ENCODE results near the gene GAS6.

GAS6 gene

DNA sequence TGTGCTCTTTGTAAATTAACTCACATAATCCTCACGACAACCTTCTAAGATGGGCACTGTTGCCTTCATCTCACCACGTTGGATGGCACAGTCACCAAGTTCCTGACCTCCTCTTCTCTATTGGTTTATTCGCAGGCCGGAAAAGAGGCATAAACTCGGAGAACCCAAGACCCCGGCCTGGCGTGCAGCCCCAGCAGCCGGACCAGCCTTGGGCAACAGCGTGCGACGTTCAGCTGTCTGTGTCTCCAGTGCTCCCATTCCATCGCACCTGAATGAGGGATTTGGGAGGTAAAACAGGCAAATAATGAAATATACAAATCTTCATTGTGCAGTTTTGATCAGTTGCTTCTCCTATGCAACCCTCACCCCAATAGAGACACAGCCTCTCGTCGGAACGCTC is 34.5 kb upstream of the GAS6 start:
- no peak for TF ChIP-seq RARB (CRISPR knock-in tag; IDR thresholded peaks at IDR 0.05)
- TF ChIP-seq ZNF565 (CRISPR knock-in tag; conservative IDR thresholded peaks at IDR 0.05; ENCODE audit: low read depth): no peak
- TF ChIP-seq, protein P1, sequence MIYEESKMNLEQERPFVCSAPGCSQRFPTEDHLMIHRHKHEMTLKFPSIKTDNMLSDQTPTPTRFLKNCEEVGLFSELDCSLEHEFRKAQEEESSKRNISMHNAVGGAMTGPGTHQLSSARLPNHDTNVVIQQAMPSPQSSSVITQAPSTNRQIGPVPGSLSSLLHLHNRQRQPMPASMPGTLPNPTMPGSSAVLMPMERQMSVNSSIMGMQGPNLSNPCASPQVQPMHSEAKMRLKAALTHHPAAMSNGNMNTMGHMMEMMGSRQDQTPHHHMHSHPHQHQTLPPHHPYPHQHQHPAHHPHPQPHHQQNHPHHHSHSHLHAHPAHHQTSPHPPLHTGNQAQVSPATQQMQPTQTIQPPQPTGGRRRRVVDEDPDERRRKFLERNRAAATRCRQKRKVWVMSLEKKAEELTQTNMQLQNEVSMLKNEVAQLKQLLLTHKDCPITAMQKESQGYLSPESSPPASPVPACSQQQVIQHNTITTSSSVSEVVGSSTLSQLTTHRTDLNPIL (CRISPR knock-in tag; IDR thresholded peaks at IDR 0.05; ENCODE audit: low read depth): no peak
- no peak for TF ChIP-seq BACH2 (CRISPR knock-in tag; IDR thresholded peaks at IDR 0.05; ENCODE audit: borderline replicate concordance)
- no peak for TF ChIP-seq CSDC2 (CRISPR knock-in tag; IDR thresholded peaks at IDR 0.05)
- TF ChIP-seq, protein P2, sequence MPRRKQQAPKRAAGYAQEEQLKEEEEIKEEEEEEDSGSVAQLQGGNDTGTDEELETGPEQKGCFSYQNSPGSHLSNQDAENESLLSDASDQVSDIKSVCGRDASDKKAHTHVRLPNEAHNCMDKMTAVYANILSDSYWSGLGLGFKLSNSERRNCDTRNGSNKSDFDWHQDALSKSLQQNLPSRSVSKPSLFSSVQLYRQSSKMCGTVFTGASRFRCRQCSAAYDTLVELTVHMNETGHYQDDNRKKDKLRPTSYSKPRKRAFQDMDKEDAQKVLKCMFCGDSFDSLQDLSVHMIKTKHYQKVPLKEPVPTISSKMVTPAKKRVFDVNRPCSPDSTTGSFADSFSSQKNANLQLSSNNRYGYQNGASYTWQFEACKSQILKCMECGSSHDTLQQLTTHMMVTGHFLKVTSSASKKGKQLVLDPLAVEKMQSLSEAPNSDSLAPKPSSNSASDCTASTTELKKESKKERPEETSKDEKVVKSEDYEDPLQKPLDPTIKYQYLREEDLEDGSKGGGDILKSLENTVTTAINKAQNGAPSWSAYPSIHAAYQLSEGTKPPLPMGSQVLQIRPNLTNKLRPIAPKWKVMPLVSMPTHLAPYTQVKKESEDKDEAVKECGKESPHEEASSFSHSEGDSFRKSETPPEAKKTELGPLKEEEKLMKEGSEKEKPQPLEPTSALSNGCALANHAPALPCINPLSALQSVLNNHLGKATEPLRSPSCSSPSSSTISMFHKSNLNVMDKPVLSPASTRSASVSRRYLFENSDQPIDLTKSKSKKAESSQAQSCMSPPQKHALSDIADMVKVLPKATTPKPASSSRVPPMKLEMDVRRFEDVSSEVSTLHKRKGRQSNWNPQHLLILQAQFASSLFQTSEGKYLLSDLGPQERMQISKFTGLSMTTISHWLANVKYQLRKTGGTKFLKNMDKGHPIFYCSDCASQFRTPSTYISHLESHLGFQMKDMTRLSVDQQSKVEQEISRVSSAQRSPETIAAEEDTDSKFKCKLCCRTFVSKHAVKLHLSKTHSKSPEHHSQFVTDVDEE (CRISPR knock-in tag; IDR thresholded peaks at IDR 0.05): no peak
- TF ChIP-seq ZFP3 (CRISPR knock-in tag; IDR thresholded peaks at IDR 0.05): no peak
- no peak for TF ChIP-seq TCF4 (CRISPR knock-in tag; IDR thresholded peaks at IDR 0.05; ENCODE audit: borderline replicate concordance)
- TF ChIP-seq ESRRG (CRISPR knock-in tag; IDR thresholded peaks at IDR 0.05): no peak
- no peak for ATAC-seq

DNA sequence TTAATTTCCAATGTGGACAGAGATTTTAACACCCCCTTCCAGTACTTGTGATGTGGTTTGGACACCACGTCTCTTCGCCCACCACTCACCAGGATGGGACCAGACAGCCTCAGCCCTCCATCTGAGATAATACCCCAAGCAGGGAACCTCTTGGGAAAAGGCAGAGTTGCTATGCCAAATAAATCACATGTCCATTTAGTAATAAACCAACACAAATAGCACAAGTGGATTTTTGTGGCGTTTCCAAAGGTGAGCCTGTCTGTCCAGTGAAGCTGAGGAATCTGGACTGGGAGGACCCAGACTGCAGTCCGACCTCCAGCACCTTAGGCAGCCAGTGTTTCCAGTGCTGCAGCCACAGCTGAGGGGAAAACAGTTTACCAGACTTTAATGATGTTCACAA is 34.1 kb upstream of the GAS6 start:
- TF ChIP-seq, protein P3, sequence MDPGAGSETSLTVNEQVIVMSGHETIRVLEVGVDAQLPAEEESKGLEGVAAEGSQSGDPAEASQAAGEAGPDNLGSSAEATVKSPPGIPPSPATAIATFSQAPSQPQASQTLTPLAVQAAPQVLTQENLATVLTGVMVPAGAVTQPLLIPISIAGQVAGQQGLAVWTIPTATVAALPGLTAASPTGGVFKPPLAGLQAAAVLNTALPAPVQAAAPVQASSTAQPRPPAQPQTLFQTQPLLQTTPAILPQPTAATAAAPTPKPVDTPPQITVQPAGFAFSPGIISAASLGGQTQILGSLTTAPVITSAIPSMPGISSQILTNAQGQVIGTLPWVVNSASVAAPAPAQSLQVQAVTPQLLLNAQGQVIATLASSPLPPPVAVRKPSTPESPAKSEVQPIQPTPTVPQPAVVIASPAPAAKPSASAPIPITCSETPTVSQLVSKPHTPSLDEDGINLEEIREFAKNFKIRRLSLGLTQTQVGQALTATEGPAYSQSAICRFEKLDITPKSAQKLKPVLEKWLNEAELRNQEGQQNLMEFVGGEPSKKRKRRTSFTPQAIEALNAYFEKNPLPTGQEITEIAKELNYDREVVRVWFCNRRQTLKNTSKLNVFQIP (CRISPR knock-in tag; IDR thresholded peaks at IDR 0.05; ENCODE audit: borderline replicate concordance, low read depth): no peak
- TF ChIP-seq CSDC2 (CRISPR knock-in tag; IDR thresholded peaks at IDR 0.05) (no peak), ZNF8 (CRISPR knock-in tag; IDR thresholded peaks at IDR 0.05) (no peak), TCF4 (CRISPR knock-in tag; IDR thresholded peaks at IDR 0.05; ENCODE audit: borderline replicate concordance) (no peak), ZNF565 (CRISPR knock-in tag; conservative IDR thresholded peaks at IDR 0.05; ENCODE audit: low read depth) (no peak), GLIS3 (CRISPR knock-in tag; IDR thresholded peaks at IDR 0.05) (no peak), PPARA (CRISPR knock-in tag; IDR thresholded peaks at IDR 0.05; ENCODE audit: borderline replicate concordance) (no peak), ARNTL (CRISPR knock-in tag; IDR thresholded peaks at IDR 0.05; ENCODE audit: borderline replicate concordance, low read depth) (no peak), SNAI2 (CRISPR knock-in tag; IDR thresholded peaks at IDR 0.05) (no peak), ZFP30 (CRISPR knock-in tag; IDR thresholded peaks at IDR 0.05) (no peak), ISL1 (CRISPR knock-in tag; IDR thresholded peaks at IDR 0.05) (no peak), ZNF70 (CRISPR knock-in tag; IDR thresholded peaks at IDR 0.05) (no peak), OSR1 (CRISPR knock-in tag; IDR thresholded peaks at IDR 0.05) (no peak)
- TF ChIP-seq, protein P1 (CRISPR knock-in tag; IDR thresholded peaks at IDR 0.05; ENCODE audit: low read depth): no peak
- TF ChIP-seq, protein P4, sequence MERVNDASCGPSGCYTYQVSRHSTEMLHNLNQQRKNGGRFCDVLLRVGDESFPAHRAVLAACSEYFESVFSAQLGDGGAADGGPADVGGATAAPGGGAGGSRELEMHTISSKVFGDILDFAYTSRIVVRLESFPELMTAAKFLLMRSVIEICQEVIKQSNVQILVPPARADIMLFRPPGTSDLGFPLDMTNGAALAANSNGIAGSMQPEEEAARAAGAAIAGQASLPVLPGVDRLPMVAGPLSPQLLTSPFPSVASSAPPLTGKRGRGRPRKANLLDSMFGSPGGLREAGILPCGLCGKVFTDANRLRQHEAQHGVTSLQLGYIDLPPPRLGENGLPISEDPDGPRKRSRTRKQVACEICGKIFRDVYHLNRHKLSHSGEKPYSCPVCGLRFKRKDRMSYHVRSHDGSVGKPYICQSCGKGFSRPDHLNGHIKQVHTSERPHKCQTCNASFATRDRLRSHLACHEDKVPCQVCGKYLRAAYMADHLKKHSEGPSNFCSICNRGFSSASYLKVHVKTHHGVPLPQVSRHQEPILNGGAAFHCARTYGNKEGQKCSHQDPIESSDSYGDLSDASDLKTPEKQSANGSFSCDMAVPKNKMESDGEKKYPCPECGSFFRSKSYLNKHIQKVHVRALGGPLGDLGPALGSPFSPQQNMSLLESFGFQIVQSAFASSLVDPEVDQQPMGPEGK (CRISPR knock-in tag; IDR thresholded peaks at IDR 0.05; ENCODE audit: borderline replicate concordance): no peak
- TF ChIP-seq, protein P5, sequence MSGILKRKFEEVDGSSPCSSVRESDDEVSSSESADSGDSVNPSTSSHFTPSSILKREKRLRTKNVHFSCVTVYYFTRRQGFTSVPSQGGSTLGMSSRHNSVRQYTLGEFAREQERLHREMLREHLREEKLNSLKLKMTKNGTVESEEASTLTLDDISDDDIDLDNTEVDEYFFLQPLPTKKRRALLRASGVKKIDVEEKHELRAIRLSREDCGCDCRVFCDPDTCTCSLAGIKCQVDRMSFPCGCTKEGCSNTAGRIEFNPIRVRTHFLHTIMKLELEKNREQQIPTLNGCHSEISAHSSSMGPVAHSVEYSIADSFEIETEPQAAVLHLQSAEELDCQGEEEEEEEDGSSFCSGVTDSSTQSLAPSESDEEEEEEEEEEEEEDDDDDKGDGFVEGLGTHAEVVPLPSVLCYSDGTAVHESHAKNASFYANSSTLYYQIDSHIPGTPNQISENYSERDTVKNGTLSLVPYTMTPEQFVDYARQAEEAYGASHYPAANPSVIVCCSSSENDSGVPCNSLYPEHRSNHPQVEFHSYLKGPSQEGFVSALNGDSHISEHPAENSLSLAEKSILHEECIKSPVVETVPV (CRISPR knock-in tag; IDR thresholded peaks at IDR 0.05): no peak
- no peak for ATAC-seq

Measured in SK-N-SH treated with all-trans-retinoic acid at 6 μM for 48 hours (cell line).